ENCODE measurements around the gene JHY. TPM values are rescaled to one million over a fixed set of nuclear protein-coding genes. Genes with fewer than 3 reads are reported as not detected.

Gene JHY
- total and polyA plus RNA-seq, 2 of the 8 experiments (the other 6 are each of a cell fraction or from before 2014, with no cell fraction given) = 0.29 to 0.91 TPM

DNA sequence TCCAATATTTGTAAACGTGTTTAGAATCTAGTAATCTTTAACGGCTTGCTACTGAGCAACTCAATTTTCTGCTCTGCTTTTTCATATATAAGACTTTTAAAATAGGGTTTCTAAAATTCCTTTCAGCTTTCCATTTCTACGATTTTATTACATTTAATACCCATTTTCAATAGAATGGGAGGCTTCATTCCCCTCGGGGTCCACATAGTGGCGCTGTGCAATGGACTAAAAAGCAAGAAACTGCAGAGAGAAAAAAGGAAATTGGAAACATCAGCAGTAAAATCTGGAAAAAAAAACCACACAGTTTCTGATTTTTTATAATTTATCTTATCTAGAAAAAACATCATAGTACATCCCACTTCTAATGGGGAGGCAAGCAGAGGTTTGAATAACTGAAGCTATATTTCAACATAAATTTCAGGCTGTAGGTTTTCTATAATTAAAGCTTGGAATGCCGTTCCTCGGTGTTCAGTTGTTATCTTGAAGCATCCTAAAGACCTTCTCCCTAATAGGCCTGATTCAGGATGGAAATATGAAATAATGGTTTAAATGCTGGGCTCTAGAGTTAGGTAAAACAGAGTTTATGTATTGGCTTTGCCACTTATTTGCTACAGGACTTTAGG, 18.7 kb upstream of the JHY start:
- no peak overlapping the region for H3K4me2 ChIP-seq (ENCODE audit: insufficient read depth in 1 of 2, low read depth in 2 of 2, low read length in 2 of 2)
- FAIRE-seq = peak; percentile 7
- WGBS, 2 experiments (ENCODE audit: extremely low coverage in 1 of 2, insufficient coverage in 1 of 2, insufficient read length in 1 of 2, insufficient replicate concordance in 2 of 2, low coverage in 1 of 2, low lambda C conversion rate in 2 of 2, missing lambda C conversion rate in 1 of 2) = 40% methylated on average over 7 of the region's 7 CpGs; no CpG with 5 or more reads in 1 of the 2 experiments

More for the DNA sequence above, 18.7 kb upstream of the JHY start:
- H3K4me3 ChIP-seq (ENCODE audit: extremely low read depth in 1 of 4, insufficient read depth in 2 of 4, low read depth in 3 of 4, low read length in 4 of 4) = no peak overlapping the region
- H3K79me2 ChIP-seq (ENCODE audit: control insufficient read depth in 1 of 2, insufficient read depth in 2 of 2, low read length in 2 of 2) = no peaks in the 10 kb centered on the region
- H2BK120ac ChIP-seq (replicated peaks; ENCODE audit: low read depth, low read length) = no peak overlapping the region
- H3K23me2 ChIP-seq (ENCODE audit: low read depth, low read length) = no peaks in the 10 kb centered on the region
- no peak overlapping the region for H2BK5ac ChIP-seq (ENCODE audit: low read depth, low read length)
- no peak overlapping the region for H3K4ac ChIP-seq (replicated peaks; ENCODE audit: insufficient read length, low read depth, low read length)
- no peak overlapping the region for H2AK5ac ChIP-seq (ENCODE audit: low read depth, low read length)
- H3K9me3 ChIP-seq (ENCODE audit: insufficient read depth in 2 of 2, low read depth in 1 of 2, low read length in 1 of 2) = no peaks in the 10 kb centered on the region
- no peak overlapping the region for H2AFZ ChIP-seq (ENCODE audit: low read length)
- no peak overlapping the region for H4K8ac ChIP-seq (ENCODE audit: extremely low read depth, insufficient read depth, low read length)
- H3K14ac ChIP-seq (ENCODE audit: insufficient read length) = no peak overlapping the region
- H3K36me3 ChIP-seq (ENCODE audit: control insufficient read depth in 2 of 4, insufficient read depth in 4 of 4, low read length in 3 of 4) = no peaks in the 10 kb centered on the region
- no peak overlapping the region for H3K18ac ChIP-seq (ENCODE audit: extremely low read depth, low read length)
- H4K20me1 ChIP-seq (replicated peaks in 1 of 2; ENCODE audit: control insufficient read depth in 1 of 2, insufficient read depth in 2 of 2, low read length in 2 of 2) = no peaks in the 10 kb centered on the region
- H3K23ac ChIP-seq (ENCODE audit: insufficient read length) = no peak overlapping the region
- ChIA-PET CTCF (ENCODE audit: partially characterized antibody) (interaction anchor here (0.6 to 6.6 kb wide), 43 partner anchors 9 to 420 kb away, joined by 3 to 95 read pairs (median 4); partner anchors contain the start of genes CRTAM and JHY), POLR2A (ENCODE audit: partially characterized antibody) (interaction anchor here (0.8 to 1.3 kb wide), 2 partner anchors 190 to 198 kb away, joined by 3 to 11 read pairs; partner anchors contain the start of gene HSPA8)
- H3K9ac ChIP-seq (replicated peaks in 1 of 4; ENCODE audit: extremely low read depth in 1 of 4, low read depth in 3 of 4, low read length in 3 of 4) = no peak overlapping the region
- H3K56ac ChIP-seq (replicated peaks; ENCODE audit: insufficient read length, low read depth, low read length) = no peak overlapping the region
- no peak for DNase-seq (ENCODE audit: low read depth in 1 of 2, low spot score in 2 of 2)
- H4K91ac ChIP-seq (replicated peaks; ENCODE audit: insufficient read length, low read length) = no peak overlapping the region
- peak in 2 of 3 experiments; percentile 61 to 73; a peak in 3 of 4 replicates for TF ChIP-seq CTCF (IDR thresholded peaks at IDR 0.05; ENCODE audit: control extremely low read depth in 1 of 3, insufficient read depth in 1 of 3, low read depth in 1 of 3, low read length in 3 of 3)
- peak; percentile 80 to 82 for TF ChIP-seq RAD21 (IDR thresholded peaks at IDR 0.05 in 1 of 2, conservative IDR thresholded peaks at IDR 0.05 in 1 of 2; ENCODE audit: low read depth in 2 of 2, low read length in 2 of 2)
- TF ChIP-seq EP300 (IDR thresholded peaks at IDR 0.05; ENCODE audit: borderline replicate concordance in 1 of 2, low read depth in 2 of 2, low read length in 2 of 2) = no peak
- no peaks in the 10 kb centered on the region for H3K79me1 ChIP-seq (ENCODE audit: low read depth, low read length)
- no peaks in the 10 kb centered on the region for H3K4me1 ChIP-seq (replicated peaks in 1 of 4; ENCODE audit: control insufficient read depth in 3 of 4, insufficient read depth in 4 of 4, low read length in 3 of 4)
- H2BK20ac ChIP-seq (ENCODE audit: low read length) = no peak overlapping the region
- H4K5ac ChIP-seq (ENCODE audit: insufficient read length, low read depth, low read length) = no peak overlapping the region
- no peaks in the 10 kb centered on the region for H3K27me3 ChIP-seq (replicated peaks in 1 of 4; ENCODE audit: control insufficient read depth in 3 of 4, extremely low read depth in 1 of 4, insufficient read depth in 3 of 4, low read length in 3 of 4)
- H2BK12ac ChIP-seq (ENCODE audit: low read depth, low read length) = no peak overlapping the region
- no peak overlapping the region for H3K27ac ChIP-seq (ENCODE audit: low read depth, low read length)
- H2BK15ac ChIP-seq (ENCODE audit: low read length) = no peak overlapping the region

Measured in H1 (cell line).